Bronchial epithelial cell (primary cell): Measurements from ENCODE around the gene SRGAP3. TPM values are rescaled to one million over a fixed set of nuclear protein-coding genes. Genes with fewer than 3 reads are reported as not detected.

Experiments
- DNase-seq: peaks from one replicate; pipeline ENCODE4 v3.0.0-alpha.2; 2010; ENCODE audit warnings: low read depth
- FAIRE-seq: peaks from 2 replicates; lab custom pipeline; 2011; peaks lifted over from hg19 to GRCh38; lab: Jason Lieb, UNC
- H3K27me3 ChIP-seq: 2 replicates; pipeline ENCODE4 v1.5.1; 2011; ENCODE audit warnings: low read length; ENCODE audit not compliant: control insufficient read depth, insufficient read depth
- H3K36me3 ChIP-seq: 2 replicates; pipeline ENCODE4 v1.5.1; 2011; ENCODE audit warnings: low read length; ENCODE audit not compliant: control insufficient read depth, insufficient read depth
- H3K4me3 ChIP-seq: 2 replicates; pipeline ENCODE4 v1.5.1; 2011; ENCODE audit warnings: mild to moderate bottlenecking, low read depth, low read length, control low read depth
- CTCF ChIP-seq: IDR thresholded peaks from 2 replicates; pipeline ENCODE4 v1.5.1; 2011; ENCODE audit warnings: mild to moderate bottlenecking, moderate library complexity, low read length, control low read depth, inconsistent platforms; ENCODE audit not compliant: insufficient read depth, severe bottlenecking
- total RNA-seq: library from RNA; depleted of rRNA; stranded (reverse); fragments of >200 nt; gene quantifications from 2 replicates; pipeline ENCODE4 v1.2.1, GENCODE V29; 2014

Gene SRGAP3
- total RNA-seq, 1 donor from 2014 or later, result 30.5 TPM

- Histone ChIP-seq H3K4me3 (no peak overlapping the region), H3K36me3 (peaks cover 12% of the 10 kb centered on the region), H3K27me3 (no peaks in the 10 kb centered on the region)
- no peak for TF ChIP-seq CTCF
- no peak for DNase-seq
- FAIRE-seq, result no peak
These were observed 181.4 kb downstream of the SRGAP3 start for GRCh38 chr3:9068051-9068450.

- no peaks in the 10 kb centered on the region for H3K27me3 ChIP-seq
- FAIRE-seq (no peak), DNase-seq (peak; percentile 49)
- H3K36me3 ChIP-seq, result peaks cover 11% of the 10 kb centered on the region
- H3K4me3 ChIP-seq, result no peak overlapping the region
- TF ChIP-seq CTCF, result peak; percentile 69
These were observed 182.0 kb downstream of the SRGAP3 start for GRCh38 chr3:9067352-9067975.

GRCh38 chr3:9066775-9067174 is 182.7 kb downstream of the SRGAP3 start:
- FAIRE-seq (no peak), DNase-seq (no peak)
- H3K27me3 ChIP-seq, result no peaks in the 10 kb centered on the region
- H3K36me3 ChIP-seq, result peaks cover 10% of the 10 kb centered on the region
- TF ChIP-seq CTCF, result no peak
- no peak overlapping the region for H3K4me3 ChIP-seq

GRCh38 chr3:9066141-9066540 is 183.3 kb downstream of the SRGAP3 start:
- DNase-seq (no peak), FAIRE-seq (no peak)
- H3K4me3 ChIP-seq, result no peak overlapping the region
- TF ChIP-seq CTCF, result no peak
- peaks cover 10% of the 10 kb centered on the region for H3K36me3 ChIP-seq
- H3K27me3 ChIP-seq, result no peaks in the 10 kb centered on the region

- TF ChIP-seq CTCF, result no peak
- FAIRE-seq (no peak), DNase-seq (no peak)
- H3K27me3 ChIP-seq, result no peaks in the 10 kb centered on the region
- peaks cover 11% of the 10 kb centered on the region for H3K36me3 ChIP-seq
- H3K4me3 ChIP-seq, result no peak overlapping the region
These were observed 184.6 kb downstream of the SRGAP3 start for GRCh38 chr3:9064850-9065249.

GRCh38 chr3:9064251-9064650 is 185.2 kb downstream of the SRGAP3 start:
- H3K27me3 ChIP-seq, result no peaks in the 10 kb centered on the region

More at GRCh38 chr3:9064251-9064650, 185.2 kb downstream of the SRGAP3 start:
- TF ChIP-seq CTCF, result no peak
- FAIRE-seq (no peak), DNase-seq (no peak)
- Histone ChIP-seq H3K36me3 (peaks cover 13% of the 10 kb centered on the region), H3K4me3 (no peak overlapping the region)
